Coronary artery (tissue), 2 donors: ENCODE results near the gene ATXN1.

ENCODE experiments used
- DNase-seq: peaks from one replicate; pipeline ENCODE4 v3.0.0-alpha.2; 2017; ENCODE audit warnings: low spot score
- H3K27ac ChIP-seq, 2 donors: fragments of 200-600 bp; sonication (generic); one replicate each; pipeline ENCODE4 v1.5.1; 2016 to 2019
- H3K4me3 ChIP-seq: fragments of 200-600 bp; sonication (generic); 2 replicates; pipeline ENCODE4 v1.5.1; 2016; ENCODE audit warnings: mild to moderate bottlenecking, moderate library complexity
- CTCF ChIP-seq: fragments of 200-600 bp; sonication (generic); IDR thresholded peaks from one replicate; pipeline ENCODE4 v1.5.1; 2019; ENCODE audit warnings: antibody characterized with exemption

Gene ATXN1

GRCh38 chr6:16761471-16762267, 409 bp upstream of the ATXN1 start:
- peak; percentile 95 for DNase-seq
- peak overlapping the region; percentile 97 to 100 for H3K27ac ChIP-seq
- TF ChIP-seq CTCF: no peak
- peak overlapping the region; percentile 100 for H3K4me3 ChIP-seq

- H3K27ac ChIP-seq: peak overlapping the region; percentile 97 to 100
- DNase-seq: peak; percentile 95
- H3K4me3 ChIP-seq: peak overlapping the region; percentile 100
- no peak for TF ChIP-seq CTCF
Measured at GRCh38 chr6:16759646-16760515, 1.4 kb downstream of the ATXN1 start.

GRCh38 chr6:16759181-16759645, 2.0 kb downstream of the ATXN1 start:
- DNase-seq: no peak
- no peak for TF ChIP-seq CTCF
- H3K4me3 ChIP-seq: peak overlapping the region; percentile 100
- peak overlapping the region; percentile 97 to 100 for H3K27ac ChIP-seq

GRCh38 chr6:16758163-16758975, 2.9 kb downstream of the ATXN1 start:
- Histone ChIP-seq H3K27ac (peak overlapping the region; percentile 21 to 100), H3K4me3 (peak overlapping the region; percentile 100)
- no peak for TF ChIP-seq CTCF
- no peak for DNase-seq

GRCh38 chr6:16757332-16757731, 3.9 kb downstream of the ATXN1 start:
- Histone ChIP-seq H3K27ac (peak overlapping the region; percentile 33 to 100), H3K4me3 (peak overlapping the region; percentile 100)
- no peak for DNase-seq
- no peak for TF ChIP-seq CTCF

GRCh38 chr6:16756660-16757255, 4.5 kb downstream of the ATXN1 start:
- TF ChIP-seq CTCF: no peak
- H3K27ac ChIP-seq: peak overlapping the region; percentile 33 to 100
- no peak for DNase-seq
- H3K4me3 ChIP-seq: no peak overlapping the region
